Inflammatory macrophage treated with lipopolysaccharide for 4 hours (primary cell): ENCODE data around the gene SARS1.
"Not testable (repeated sequence)": the region's sequence is repeated elsewhere in the genome, so short reads cannot be mapped to it uniquely, and the experiment has no call there.

Source experiments
- DNase-seq: peaks from one replicate; pipeline ENCODE4 v3.0.0-alpha.2; 2020

Gene SARS1, protein sequence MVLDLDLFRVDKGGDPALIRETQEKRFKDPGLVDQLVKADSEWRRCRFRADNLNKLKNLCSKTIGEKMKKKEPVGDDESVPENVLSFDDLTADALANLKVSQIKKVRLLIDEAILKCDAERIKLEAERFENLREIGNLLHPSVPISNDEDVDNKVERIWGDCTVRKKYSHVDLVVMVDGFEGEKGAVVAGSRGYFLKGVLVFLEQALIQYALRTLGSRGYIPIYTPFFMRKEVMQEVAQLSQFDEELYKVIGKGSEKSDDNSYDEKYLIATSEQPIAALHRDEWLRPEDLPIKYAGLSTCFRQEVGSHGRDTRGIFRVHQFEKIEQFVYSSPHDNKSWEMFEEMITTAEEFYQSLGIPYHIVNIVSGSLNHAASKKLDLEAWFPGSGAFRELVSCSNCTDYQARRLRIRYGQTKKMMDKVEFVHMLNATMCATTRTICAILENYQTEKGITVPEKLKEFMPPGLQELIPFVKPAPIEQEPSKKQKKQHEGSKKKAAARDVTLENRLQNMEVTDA

DNA sequence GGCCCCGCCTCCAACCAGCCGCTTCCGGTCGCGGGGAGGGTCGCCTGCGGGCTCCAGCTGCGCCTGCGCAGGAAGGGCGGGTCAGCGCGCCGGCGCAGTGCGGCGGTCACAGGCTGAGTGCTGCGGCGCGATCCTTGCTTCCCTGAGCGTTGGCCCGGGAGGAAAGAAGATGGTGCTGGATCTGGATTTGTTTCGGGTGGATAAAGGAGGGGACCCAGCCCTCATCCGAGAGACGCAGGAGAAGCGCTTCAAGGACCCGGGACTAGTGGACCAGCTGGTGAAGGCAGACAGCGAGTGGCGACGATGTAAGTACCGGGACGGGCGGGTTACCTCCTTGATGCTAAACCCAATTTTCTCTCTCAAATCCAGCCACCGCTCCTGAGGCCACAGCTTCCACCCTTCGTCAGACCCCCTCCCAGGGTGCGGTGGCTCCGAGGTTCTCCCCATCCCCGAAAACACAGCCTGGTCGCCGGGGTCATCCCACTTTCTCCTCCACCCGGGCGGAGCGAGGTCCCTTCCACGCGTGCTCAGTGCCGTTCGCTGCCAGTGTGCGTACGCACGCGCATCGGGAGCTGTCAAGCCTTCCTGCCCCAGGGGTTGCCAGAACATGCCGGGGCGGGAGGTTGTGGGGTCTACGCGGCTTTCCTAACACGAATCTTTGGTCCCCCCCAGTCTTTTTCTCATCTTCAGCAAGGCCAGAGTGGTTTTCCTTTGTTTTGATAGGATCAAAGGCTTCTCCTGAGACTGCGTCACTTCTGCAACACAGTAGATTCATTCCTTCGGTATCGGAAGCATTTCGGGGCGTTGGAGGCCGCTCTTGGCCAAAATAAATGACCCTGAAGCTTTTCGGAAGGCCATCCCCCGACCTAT, at the start of gene SARS1:
TSS of gene SARS1 (plus strand) at position 95 of the 870 bp plus-strand sequence. CDS start at position 170, 75 bp downstream.
- peak; percentile 86 for DNase-seq

- no peak for DNase-seq
Measured at GRCh38 chr1:109164538-109164937, 49.2 kb upstream of the SARS1 start.

DNA sequence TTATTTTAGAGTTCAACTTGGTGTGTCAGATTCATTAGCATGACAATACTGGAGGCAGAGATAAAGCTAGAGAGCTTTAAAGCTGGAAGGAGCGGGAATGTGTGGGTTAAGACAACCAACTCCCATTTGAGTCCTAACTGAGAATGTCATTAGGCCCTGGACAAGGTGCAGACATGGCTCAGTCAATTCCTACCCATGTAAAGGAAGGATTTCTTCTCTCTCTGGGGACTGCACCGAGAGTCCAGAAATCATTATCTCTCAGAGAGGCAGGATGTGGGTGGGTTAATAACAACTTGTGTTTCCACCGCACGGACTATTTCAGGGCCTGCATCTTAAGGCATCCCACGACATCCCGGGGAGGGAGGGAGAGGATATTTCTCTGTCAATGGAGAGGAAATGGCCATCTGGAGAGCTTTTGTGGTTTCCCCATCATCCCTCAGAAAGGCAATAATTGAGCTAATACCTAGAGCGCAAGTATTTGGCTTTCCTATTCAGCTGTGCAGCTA, 46.7 kb upstream of the SARS1 start:
- no peak for DNase-seq

DNA sequence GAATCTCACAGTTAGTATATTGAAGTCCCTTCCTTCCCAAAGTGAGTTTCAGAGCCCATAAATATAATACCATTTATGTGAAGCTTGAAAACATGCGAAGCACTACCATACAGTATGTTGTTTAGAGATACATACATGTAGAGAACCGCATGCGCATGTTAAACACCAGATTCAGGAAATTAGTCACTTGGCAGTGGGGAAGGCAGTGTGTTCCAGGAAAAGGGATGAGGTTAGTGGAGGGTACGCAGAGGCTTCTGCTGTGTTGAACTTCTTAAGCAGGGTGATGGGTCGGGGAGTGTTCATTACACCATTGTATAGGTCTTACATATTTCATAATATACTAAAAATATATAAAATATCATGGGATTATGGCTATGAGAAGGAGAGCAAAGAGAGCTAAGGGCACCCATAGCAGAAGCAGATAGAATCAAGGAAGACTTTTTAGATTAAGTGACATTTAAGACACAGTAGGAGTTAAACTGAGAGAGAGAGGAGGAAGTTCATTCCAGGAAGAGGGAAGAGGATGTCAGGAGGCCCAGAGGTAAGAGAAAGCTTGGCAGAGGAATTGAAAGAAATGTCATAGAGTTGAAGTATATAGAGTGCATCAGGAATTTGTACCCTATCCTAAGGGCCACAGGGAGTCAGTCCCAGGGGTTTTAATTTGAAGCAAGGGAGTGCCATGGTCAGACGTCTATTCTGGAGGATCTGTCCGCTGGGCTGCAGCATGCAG, 43.5 kb upstream of the SARS1 start:
- DNase-seq = peak; percentile 50

DNA sequence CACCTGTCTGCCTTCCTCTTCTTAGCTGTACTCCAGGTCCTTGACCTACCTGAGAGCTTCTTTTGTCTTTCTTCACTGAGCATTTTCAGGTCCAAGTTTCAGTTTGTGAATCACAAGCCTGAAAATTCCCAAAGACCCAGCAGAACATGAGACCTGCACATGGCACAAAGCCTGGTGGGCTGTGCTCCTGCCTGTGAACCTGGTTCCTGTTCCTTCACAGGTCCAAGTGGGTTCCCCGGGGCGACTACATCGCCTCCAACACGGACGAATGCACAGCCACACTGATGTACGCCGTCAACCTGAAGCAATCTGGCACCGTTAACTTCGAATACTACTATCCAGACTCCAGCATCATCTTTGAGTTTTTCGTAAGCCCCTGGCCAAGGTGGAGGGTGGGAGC, 42.1 kb upstream of the SARS1 start:
- no peak for DNase-seq

DNA sequence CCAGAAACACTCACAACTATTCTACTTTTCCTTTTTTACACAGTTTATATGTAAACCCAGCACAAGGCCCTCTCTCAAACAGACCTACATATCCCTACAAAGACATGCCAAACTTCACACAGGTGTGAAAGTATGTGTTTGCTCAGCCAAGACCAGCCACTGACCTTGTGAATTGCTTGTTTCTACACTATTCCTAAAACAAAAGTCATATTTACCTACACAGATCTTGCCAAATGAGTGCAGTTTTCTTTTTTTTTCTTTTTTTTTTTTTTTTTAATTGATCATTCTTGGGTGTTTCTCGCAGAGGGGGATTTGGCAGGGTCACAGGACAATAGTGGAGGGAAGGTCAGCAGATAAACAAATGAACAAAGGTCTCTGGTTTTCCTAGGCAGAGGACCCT, 37.4 kb upstream of the SARS1 start:
- not testable (repeated sequence) for DNase-seq

GRCh38 chr1:109180715-109181084, 33.0 kb upstream of the SARS1 start:
- not testable (repeated sequence) for DNase-seq

DNA sequence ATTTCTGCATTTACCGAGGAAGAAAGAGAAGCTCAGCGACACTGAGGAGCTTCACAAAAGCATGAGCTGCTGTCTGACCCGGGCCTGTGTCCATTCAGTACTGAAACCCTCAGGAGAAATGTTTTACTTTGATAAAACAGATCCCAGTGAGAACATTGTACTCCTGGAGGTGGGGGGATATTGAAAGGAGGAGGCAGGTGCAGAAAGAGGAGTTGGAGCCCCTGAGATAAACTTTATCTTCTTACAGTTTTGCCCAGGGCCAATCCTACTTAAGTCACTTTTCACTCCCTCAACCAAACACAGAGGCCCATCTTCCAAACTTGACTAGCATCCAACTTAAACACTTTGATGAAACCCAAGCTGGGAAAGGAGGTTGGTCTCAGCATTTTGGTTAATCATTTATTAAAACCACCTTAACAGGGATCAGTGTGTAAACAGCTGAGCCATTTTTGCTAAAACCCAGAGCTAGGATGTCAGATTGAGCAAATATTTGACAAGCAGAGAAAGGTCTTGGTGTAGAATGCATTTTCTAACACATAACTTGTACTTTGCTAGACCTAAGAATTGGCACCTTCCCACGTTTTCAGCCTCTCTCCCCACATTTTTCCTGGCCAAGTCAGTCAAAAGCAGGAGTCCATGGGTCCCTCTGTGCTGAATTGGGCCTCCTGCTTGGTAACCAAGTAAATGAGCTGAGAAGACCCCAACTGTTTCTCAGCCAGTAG, 32.5 kb upstream of the SARS1 start:
- no peak for DNase-seq

DNA sequence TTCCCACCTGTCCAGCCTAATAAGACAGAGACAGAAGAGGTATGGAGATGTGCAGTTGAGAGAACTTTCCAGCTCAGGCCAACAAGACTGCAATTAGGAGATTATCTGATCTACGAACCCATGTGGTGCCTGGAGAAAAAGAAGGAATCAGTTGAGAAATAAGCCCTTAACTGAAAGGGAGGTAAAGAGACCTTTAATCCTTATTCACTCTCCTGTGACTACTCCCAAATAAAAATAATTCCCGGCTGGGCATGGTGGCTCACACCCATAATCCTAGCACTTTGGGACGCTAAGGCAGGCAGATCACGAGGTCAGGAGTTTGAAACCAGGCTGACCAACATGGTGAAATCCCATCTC, 31.9 kb upstream of the SARS1 start:
- DNase-seq = no peak

GRCh38 chr1:109183058-109183738, 30.5 kb upstream of the SARS1 start:
- no peak for DNase-seq

GRCh38 chr1:109184687-109185086, 29.0 kb upstream of the SARS1 start:
- peak; percentile 80 for DNase-seq

DNA sequence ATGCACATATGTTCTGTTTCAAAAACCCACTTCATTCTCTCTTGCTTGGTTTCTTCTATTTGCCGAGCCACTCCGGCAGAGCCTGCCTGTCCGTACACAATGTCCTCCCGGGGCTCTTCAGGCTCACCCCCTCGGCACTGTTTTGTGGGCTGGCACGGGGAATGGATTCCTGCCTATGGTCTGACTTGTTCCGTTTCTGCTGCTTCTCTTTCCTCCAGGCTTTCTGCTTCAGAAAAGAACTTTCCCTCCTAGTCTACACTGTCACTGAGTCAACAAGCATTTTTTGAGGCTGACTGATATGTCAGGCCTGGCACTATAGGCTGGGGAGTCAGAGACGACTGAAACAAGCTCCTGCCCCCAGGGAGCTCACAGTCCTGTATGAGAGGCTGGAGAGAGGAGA, 28.4 kb upstream of the SARS1 start:
- DNase-seq = no peak

DNA sequence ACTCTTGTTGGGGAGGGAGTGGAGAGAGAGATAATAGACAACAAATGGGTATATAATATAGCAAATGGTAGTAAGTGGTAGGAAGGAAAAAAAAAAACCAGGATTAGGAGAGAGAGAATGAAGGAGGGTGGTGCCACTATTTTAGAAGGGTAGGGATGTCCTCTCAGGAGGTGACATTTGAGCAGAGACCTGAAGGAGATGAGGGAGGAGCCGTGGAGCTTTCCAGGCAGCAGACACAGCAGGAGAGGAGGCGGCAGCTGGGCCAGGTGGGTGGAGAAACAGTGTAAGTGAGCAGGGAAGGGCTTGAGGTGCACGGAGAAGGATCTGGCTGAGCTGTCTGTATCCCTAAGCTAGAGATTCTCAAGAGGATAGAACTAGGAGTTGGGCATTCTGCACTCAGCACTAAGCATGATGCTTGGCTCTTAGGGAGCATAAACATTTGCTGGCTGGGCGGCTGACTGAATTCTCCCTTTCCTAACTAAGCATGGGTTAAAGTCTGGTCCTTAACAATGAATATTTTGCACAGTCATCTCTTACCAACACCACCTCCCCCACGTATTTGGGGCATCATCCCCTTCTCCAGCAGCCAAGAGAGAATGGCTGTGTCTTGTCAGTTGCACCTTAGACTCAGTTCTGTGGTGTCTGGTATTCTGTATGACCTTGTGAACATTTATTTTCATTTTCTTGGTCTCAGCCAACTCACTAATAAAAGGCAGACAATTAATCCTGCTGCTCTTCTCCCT, 27.6 kb upstream of the SARS1 start:
- DNase-seq = no peak

DNA sequence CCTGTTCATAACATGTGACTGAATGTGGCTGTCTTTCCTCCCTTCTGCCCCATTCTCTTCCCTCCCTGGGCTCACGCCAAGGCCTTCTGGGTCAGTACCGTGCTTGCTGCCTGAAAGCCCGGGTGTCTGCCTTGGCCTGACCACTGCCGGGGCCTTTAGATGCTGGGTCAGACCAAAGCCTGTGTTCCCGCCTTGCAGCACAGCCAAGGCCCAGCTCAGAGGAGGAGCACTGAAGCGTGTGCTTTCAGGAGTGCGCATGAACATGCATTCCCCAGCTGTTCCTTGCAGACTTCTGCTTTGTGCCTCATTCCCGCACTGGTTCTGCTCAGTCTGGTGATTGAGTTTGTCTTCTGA, 27.0 kb upstream of the SARS1 start:
- no peak for DNase-seq

DNA sequence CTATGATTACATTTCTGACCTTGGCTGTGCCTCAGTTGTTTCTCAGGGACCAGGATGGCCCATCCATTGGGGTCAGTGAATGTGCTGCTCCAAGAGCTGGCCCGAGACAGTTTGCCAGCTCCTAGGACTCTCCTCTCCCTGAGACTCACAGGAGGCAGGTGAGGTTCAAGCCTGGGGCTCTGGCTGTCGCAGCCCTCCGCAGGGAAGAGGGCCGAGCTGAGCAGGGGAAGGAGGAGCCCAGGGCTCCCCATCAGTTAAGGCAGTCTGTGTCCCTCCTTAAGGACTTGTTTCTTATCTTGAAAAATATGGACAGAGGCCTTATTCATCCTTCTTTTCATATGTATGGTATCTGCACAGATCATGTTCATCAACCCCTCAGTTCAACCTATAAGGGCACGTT, 26.6 kb upstream of the SARS1 start:
- DNase-seq = no peak

DNA sequence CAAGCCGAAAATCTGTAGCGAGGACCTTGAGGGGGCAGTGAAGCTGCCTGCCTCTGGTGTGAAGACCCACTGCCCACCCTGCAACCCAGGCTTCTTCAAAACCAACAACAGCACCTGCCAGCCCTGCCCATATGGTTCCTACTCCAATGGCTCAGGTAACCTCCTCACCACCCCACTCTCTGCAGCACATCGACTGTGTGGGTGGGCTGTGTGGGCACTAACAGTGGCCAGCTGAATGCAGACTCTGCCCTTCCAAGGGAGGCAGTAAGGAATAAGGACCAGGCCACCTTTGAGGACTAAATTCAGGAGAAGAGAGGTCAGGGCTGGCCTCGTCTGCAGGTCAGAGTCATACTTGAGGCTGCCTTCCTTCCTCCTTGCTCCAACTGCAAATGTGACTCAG, 25.5 kb upstream of the SARS1 start:
- DNase-seq = no peak

GRCh38 chr1:109188781-109189180, 24.9 kb upstream of the SARS1 start:
- no peak for DNase-seq

DNA sequence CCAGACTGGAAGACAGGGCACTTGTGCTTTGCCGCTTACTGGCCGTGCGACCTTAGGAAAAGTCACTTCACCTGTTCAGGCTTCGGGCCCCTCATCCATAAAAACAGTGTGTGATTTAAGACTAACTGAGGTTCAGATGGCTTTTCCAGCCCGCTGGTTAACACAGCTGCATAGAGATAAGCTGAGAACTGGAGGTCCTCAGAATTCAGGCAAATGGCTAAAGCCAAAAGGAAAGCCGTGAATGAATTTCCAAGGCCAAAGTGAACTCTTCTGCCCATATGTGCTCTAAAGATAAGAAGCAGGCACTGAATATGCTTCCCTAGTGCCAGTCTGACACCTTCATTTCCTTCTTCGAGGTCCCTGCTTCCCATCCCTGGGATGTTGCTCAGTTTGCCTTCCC, 23.5 kb upstream of the SARS1 start:
- DNase-seq = no peak

DNA sequence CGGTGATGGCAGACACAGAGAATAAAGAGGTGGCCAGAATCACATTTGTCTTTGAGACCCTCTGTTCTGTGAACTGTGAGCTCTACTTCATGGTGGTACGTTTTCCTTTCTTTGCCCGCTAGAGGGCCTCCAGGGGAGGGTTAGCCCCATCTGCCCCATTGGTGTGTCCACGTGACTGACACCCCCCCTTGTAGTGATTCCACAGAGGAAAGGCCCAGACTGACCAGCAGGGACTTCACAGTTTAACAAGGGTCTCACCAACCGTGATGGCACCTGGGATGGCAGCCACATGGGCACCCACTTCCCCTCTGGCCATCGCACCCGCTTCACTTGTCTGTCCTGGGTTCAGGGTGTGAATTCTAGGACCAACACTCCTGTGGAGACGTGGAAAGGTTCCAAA, 22.3 kb upstream of the SARS1 start:
- no peak for DNase-seq

- no peak for DNase-seq
Measured at GRCh38 chr1:109191891-109192290, 21.8 kb upstream of the SARS1 start.

DNA sequence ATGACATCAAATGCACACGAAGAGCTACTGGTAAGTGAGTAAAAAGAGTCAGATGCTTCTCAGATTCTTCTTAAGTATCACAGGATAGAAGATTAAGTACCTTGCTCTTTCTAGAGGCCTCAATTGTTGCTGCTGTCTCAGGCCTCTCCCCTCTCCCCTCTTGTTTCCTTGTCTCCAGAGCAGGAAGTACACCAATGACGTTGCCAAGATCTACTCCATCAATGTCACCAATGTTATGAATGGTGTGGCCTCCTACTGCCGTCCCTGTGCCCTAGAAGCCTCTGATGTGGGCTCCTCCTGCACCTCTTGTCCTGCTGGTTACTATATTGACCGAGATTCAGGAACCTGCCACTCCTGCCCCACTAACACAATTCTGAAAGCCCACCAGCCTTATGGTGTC, 21.3 kb upstream of the SARS1 start:
- no peak for DNase-seq
